ENCODE measurements around the gene NRCAM.

GRCh38 chr7:108460964-108461363, 4.7 kb upstream of the NRCAM start:
- TF ChIP-seq, protein P1, sequence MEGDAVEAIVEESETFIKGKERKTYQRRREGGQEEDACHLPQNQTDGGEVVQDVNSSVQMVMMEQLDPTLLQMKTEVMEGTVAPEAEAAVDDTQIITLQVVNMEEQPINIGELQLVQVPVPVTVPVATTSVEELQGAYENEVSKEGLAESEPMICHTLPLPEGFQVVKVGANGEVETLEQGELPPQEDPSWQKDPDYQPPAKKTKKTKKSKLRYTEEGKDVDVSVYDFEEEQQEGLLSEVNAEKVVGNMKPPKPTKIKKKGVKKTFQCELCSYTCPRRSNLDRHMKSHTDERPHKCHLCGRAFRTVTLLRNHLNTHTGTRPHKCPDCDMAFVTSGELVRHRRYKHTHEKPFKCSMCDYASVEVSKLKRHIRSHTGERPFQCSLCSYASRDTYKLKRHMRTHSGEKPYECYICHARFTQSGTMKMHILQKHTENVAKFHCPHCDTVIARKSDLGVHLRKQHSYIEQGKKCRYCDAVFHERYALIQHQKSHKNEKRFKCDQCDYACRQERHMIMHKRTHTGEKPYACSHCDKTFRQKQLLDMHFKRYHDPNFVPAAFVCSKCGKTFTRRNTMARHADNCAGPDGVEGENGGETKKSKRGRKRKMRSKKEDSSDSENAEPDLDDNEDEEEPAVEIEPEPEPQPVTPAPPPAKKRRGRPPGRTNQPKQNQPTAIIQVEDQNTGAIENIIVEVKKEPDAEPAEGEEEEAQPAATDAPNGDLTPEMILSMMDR (IDR thresholded peaks at IDR 0.05) = no peak
- TF ChIP-seq POLR2A (IDR thresholded peaks at IDR 0.05) = no peak
- TF ChIP-seq POLR2AphosphoS5 (IDR thresholded peaks at IDR 0.05; ENCODE audit: insufficient read depth in 1 of 2, low read depth in 1 of 2) = no peak

Measured in vagina (tissue), 2 donors.